HEK293 (cell line): ENCODE data around the gene FOXF2.

Source experiments
- EGR2 ChIP-seq: fragments of 450-650 bp; formaldehyde crosslinking; IDR thresholded peaks from 2 replicates; pipeline ENCODE4 v1.5.1; 2016; ENCODE audit warnings: low read depth, missing biosample characterization, missing genetic modification characterization
- IKZF3 ChIP-seq: fragments of 450-650 bp; IDR thresholded peaks from 2 replicates; pipeline ENCODE4 v1.5.0; 2018; ENCODE audit warnings: missing biosample characterization, mild to moderate bottlenecking, missing genetic modification characterization, moderate library complexity
- KLF8 ChIP-seq: fragments of 450-650 bp; formaldehyde crosslinking; IDR thresholded peaks from 2 replicates; pipeline ENCODE4 v1.5.1; 2016; ENCODE audit warnings: missing biosample characterization, missing genetic modification characterization
- SALL2 ChIP-seq: fragments of 450-650 bp; formaldehyde crosslinking; IDR thresholded peaks from 2 replicates; pipeline ENCODE4 v1.5.0; 2017; ENCODE audit warnings: missing biosample characterization, mild to moderate bottlenecking, missing genetic modification characterization, borderline replicate concordance
- SP7 ChIP-seq: fragments of 450-650 bp; formaldehyde crosslinking; IDR thresholded peaks from 2 replicates; pipeline ENCODE4 v1.5.1; 2016; ENCODE audit warnings: missing biosample characterization, missing genetic modification characterization
- ZBTB8A ChIP-seq: fragments of 450-650 bp; formaldehyde crosslinking; IDR thresholded peaks from 2 replicates; pipeline ENCODE4 v1.5.1; 2016; ENCODE audit warnings: missing biosample characterization, missing genetic modification characterization
- ZNF184 ChIP-seq: fragments of 450-650 bp; IDR thresholded peaks from 2 replicates; pipeline ENCODE4 v1.5.1; 2018; ENCODE audit warnings: missing biosample characterization, mild to moderate bottlenecking, missing genetic modification characterization
- ZNF211 ChIP-seq: fragments of 450-650 bp; formaldehyde crosslinking; IDR thresholded peaks from 2 replicates; pipeline ENCODE4 v1.5.1; 2016; ENCODE audit warnings: low read depth, missing biosample characterization, missing genetic modification characterization
- ZNF24 ChIP-seq: fragments of 450-650 bp; formaldehyde crosslinking; IDR thresholded peaks from 2 replicates; pipeline ENCODE4 v1.5.1; 2016; ENCODE audit warnings: missing biosample characterization, missing genetic modification characterization
- ZNF248 ChIP-seq: fragments of 450-650 bp; formaldehyde crosslinking; IDR thresholded peaks from 2 replicates; pipeline ENCODE4 v1.5.1; 2017; ENCODE audit warnings: missing biosample characterization, missing genetic modification characterization
- ZNF311 ChIP-seq: fragments of 450-650 bp; formaldehyde crosslinking; IDR thresholded peaks from 2 replicates; pipeline ENCODE4 v1.5.1; 2017; ENCODE audit warnings: missing biosample characterization, missing genetic modification characterization, borderline replicate concordance
- ZNF335 ChIP-seq: fragments of 450-650 bp; formaldehyde crosslinking; conservative IDR thresholded peaks from 2 replicates; pipeline ENCODE4 v1.5.1; 2016; ENCODE audit warnings: missing biosample characterization, missing genetic modification characterization
- ZNF48 ChIP-seq: fragments of 450-650 bp; formaldehyde crosslinking; IDR thresholded peaks from 2 replicates; pipeline ENCODE4 v1.5.1; 2016; ENCODE audit warnings: missing biosample characterization, missing genetic modification characterization
- ZNF529 ChIP-seq: fragments of 450-650 bp; formaldehyde crosslinking; IDR thresholded peaks from 2 replicates; pipeline ENCODE4 v1.5.1; 2017; ENCODE audit warnings: missing genetic modification characterization, missing biosample characterization; ENCODE audit not compliant: insufficient replicate concordance
- ZNF596 ChIP-seq: fragments of 450-650 bp; IDR thresholded peaks from 2 replicates; pipeline ENCODE4 v1.5.0; 2018; ENCODE audit warnings: missing biosample characterization, mild to moderate bottlenecking, missing genetic modification characterization, moderate library complexity
- ZNF707 ChIP-seq: fragments of 450-650 bp; formaldehyde crosslinking; IDR thresholded peaks from 2 replicates; pipeline ENCODE4 v1.5.1; 2016; ENCODE audit warnings: missing biosample characterization, missing genetic modification characterization
- ZNF768 ChIP-seq: fragments of 450-650 bp; formaldehyde crosslinking; IDR thresholded peaks from 2 replicates; pipeline ENCODE4 v1.5.1; 2018; ENCODE audit warnings: missing biosample characterization, mild to moderate bottlenecking, missing genetic modification characterization
- ZNF785 ChIP-seq: fragments of 450-650 bp; formaldehyde crosslinking; IDR thresholded peaks from 2 replicates; pipeline ENCODE4 v1.5.1; 2016; ENCODE audit warnings: missing biosample characterization, missing genetic modification characterization
- ZNF791 ChIP-seq: fragments of 450-650 bp; formaldehyde crosslinking; IDR thresholded peaks from 2 replicates; pipeline ENCODE4 v1.5.1; 2016; ENCODE audit warnings: missing biosample characterization, missing genetic modification characterization
- ZNF792 ChIP-seq: fragments of 450-650 bp; formaldehyde crosslinking; IDR thresholded peaks from 2 replicates; pipeline ENCODE4 v1.5.1; 2016; ENCODE audit warnings: missing biosample characterization, missing genetic modification characterization
- ZNF843 ChIP-seq: fragments of 450-650 bp; formaldehyde crosslinking; IDR thresholded peaks from 2 replicates; pipeline ENCODE4 v1.5.1; 2016; ENCODE audit warnings: missing biosample characterization, missing genetic modification characterization
- TF ChIP-seq, protein P1 (sequence below): fragments of 450-650 bp; formaldehyde crosslinking; IDR thresholded peaks from 2 replicates; pipeline ENCODE4 v1.5.1; 2016; ENCODE audit warnings: missing biosample characterization, missing genetic modification characterization
- TF ChIP-seq, protein P2 (sequence below): fragments of 450-650 bp; formaldehyde crosslinking; IDR thresholded peaks from 2 replicates; pipeline ENCODE4 v1.5.1; 2016; ENCODE audit warnings: missing biosample characterization, missing genetic modification characterization
- TF ChIP-seq, protein P3 (sequence below): fragments of 450-650 bp; formaldehyde crosslinking; IDR thresholded peaks from 2 replicates; pipeline ENCODE4 v1.5.1; 2016; ENCODE audit warnings: missing biosample characterization, missing genetic modification characterization
- TF ChIP-seq, protein P4 (sequence below): fragments of 450-650 bp; formaldehyde crosslinking; IDR thresholded peaks from 2 replicates; pipeline ENCODE4; 2016; ENCODE audit warnings: missing biosample characterization, missing genetic modification characterization
- TF ChIP-seq, protein P5 (sequence below): fragments of 450-650 bp; formaldehyde crosslinking; IDR thresholded peaks from 2 replicates; pipeline ENCODE4 v1.5.1; 2016; ENCODE audit warnings: missing biosample characterization, missing genetic modification characterization
- TF ChIP-seq, protein P6 (sequence below): fragments of 450-650 bp; formaldehyde crosslinking; IDR thresholded peaks from 2 replicates; pipeline ENCODE4 v1.5.1; 2016; ENCODE audit warnings: missing biosample characterization, missing genetic modification characterization
- TF ChIP-seq, protein P7 (sequence below): fragments of 450-650 bp; formaldehyde crosslinking; IDR thresholded peaks from 2 replicates; pipeline ENCODE4 v1.5.1; 2017; ENCODE audit warnings: missing biosample characterization, missing genetic modification characterization

The FOXF2 gene

DNA sequence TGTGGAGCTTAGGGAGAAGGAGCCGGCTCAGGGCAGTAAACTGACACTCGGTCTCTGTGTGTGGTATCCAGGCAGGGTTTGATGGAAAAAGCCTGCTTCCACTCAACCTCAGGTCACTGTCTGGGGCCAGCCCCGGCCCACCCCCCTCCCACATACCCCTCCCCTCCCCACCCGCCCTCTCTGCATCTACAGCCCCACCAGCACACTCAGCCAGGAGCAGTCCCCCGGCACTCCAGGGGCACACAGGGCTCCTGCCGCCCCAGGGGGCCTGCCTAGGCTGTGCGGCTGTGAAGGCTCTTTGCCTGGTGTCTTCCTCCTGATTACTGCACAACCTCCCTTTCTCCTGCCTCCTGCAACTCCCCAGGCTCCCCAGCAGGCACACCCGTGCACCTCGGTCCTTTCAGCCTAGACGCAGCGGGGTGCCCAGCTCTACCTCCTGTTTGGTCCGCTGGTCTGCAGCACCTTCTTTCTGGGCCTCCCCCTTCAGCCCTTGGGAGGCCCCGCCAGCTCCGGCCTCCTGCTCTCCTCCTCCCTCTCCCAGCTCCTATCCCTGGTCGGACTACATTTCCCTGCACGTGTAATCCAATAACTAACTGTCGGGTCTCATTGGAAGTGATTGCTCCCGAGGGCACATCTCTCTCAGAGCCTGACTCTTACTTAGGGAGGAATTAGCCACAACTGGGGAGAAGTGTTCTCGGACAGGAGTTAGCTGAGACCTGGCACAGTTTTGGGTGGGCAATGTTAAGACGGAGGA lies 1.3 kb upstream of the FOXF2 start (continued):
- TF ChIP-seq, protein P1, sequence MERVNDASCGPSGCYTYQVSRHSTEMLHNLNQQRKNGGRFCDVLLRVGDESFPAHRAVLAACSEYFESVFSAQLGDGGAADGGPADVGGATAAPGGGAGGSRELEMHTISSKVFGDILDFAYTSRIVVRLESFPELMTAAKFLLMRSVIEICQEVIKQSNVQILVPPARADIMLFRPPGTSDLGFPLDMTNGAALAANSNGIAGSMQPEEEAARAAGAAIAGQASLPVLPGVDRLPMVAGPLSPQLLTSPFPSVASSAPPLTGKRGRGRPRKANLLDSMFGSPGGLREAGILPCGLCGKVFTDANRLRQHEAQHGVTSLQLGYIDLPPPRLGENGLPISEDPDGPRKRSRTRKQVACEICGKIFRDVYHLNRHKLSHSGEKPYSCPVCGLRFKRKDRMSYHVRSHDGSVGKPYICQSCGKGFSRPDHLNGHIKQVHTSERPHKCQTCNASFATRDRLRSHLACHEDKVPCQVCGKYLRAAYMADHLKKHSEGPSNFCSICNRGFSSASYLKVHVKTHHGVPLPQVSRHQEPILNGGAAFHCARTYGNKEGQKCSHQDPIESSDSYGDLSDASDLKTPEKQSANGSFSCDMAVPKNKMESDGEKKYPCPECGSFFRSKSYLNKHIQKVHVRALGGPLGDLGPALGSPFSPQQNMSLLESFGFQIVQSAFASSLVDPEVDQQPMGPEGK (tag by site-specific recombination), result peak; percentile 94
- TF ChIP-seq SALL2 (tag by site-specific recombination), result no peak
- TF ChIP-seq, protein P2, sequence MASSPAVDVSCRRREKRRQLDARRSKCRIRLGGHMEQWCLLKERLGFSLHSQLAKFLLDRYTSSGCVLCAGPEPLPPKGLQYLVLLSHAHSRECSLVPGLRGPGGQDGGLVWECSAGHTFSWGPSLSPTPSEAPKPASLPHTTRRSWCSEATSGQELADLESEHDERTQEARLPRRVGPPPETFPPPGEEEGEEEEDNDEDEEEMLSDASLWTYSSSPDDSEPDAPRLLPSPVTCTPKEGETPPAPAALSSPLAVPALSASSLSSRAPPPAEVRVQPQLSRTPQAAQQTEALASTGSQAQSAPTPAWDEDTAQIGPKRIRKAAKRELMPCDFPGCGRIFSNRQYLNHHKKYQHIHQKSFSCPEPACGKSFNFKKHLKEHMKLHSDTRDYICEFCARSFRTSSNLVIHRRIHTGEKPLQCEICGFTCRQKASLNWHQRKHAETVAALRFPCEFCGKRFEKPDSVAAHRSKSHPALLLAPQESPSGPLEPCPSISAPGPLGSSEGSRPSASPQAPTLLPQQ, result peak; percentile 43
- TF ChIP-seq, protein P3, sequence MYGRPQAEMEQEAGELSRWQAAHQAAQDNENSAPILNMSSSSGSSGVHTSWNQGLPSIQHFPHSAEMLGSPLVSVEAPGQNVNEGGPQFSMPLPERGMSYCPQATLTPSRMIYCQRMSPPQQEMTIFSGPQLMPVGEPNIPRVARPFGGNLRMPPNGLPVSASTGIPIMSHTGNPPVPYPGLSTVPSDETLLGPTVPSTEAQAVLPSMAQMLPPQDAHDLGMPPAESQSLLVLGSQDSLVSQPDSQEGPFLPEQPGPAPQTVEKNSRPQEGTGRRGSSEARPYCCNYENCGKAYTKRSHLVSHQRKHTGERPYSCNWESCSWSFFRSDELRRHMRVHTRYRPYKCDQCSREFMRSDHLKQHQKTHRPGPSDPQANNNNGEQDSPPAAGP (tag by site-specific recombination), result peak; percentile 35; the same call in 1 of the 2 replicates
- TF ChIP-seq, protein P4, sequence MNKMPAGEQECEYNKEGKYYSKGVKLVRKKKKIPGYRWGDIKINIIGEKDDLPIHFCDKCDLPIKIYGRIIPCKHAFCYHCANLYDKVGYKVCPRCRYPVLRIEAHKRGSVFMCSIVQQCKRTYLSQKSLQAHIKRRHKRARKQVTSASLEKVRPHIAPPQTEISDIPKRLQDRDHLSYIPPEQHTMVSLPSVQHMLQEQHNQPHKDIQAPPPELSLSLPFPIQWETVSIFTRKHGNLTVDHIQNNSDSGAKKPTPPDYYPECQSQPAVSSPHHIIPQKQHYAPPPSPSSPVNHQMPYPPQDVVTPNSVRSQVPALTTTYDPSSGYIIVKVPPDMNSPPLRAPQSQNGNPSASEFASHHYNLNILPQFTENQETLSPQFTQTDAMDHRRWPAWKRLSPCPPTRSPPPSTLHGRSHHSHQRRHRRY (tag by site-specific recombination), result no peak
- TF ChIP-seq ZNF707 (tag by site-specific recombination), result no peak
- TF ChIP-seq ZNF529 (tag by site-specific recombination), result no peak
- no peak for TF ChIP-seq ZNF843
- TF ChIP-seq IKZF3 (tag by site-specific recombination), result peak; percentile 57
- no peak for TF ChIP-seq ZNF791
- no peak for TF ChIP-seq ZNF785 (tag by site-specific recombination)
- TF ChIP-seq EGR2 (tag by site-specific recombination), result no peak
- TF ChIP-seq SP7 (tag by site-specific recombination), result peak; percentile 75
- no peak for TF ChIP-seq ZNF211 (tag by site-specific recombination)
- no peak for TF ChIP-seq ZNF184 (tag by site-specific recombination)
- TF ChIP-seq ZNF596, result no peak
- TF ChIP-seq KLF8, result peak; percentile 25; the same call in 1 of the 2 replicates
- TF ChIP-seq, protein P5, sequence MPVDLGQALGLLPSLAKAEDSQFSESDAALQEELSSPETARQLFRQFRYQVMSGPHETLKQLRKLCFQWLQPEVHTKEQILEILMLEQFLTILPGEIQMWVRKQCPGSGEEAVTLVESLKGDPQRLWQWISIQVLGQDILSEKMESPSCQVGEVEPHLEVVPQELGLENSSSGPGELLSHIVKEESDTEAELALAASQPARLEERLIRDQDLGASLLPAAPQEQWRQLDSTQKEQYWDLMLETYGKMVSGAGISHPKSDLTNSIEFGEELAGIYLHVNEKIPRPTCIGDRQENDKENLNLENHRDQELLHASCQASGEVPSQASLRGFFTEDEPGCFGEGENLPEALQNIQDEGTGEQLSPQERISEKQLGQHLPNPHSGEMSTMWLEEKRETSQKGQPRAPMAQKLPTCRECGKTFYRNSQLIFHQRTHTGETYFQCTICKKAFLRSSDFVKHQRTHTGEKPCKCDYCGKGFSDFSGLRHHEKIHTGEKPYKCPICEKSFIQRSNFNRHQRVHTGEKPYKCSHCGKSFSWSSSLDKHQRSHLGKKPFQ (tag by site-specific recombination), result no peak
- TF ChIP-seq ZBTB8A (tag by site-specific recombination), result peak; percentile 94
- no peak for TF ChIP-seq ZNF792
- TF ChIP-seq ZNF335, result peak; percentile 62
- TF ChIP-seq ZNF311 (tag by site-specific recombination), result no peak
- TF ChIP-seq ZNF48 (tag by site-specific recombination), result no peak
- TF ChIP-seq ZNF24, result no peak
- TF ChIP-seq, protein P6, sequence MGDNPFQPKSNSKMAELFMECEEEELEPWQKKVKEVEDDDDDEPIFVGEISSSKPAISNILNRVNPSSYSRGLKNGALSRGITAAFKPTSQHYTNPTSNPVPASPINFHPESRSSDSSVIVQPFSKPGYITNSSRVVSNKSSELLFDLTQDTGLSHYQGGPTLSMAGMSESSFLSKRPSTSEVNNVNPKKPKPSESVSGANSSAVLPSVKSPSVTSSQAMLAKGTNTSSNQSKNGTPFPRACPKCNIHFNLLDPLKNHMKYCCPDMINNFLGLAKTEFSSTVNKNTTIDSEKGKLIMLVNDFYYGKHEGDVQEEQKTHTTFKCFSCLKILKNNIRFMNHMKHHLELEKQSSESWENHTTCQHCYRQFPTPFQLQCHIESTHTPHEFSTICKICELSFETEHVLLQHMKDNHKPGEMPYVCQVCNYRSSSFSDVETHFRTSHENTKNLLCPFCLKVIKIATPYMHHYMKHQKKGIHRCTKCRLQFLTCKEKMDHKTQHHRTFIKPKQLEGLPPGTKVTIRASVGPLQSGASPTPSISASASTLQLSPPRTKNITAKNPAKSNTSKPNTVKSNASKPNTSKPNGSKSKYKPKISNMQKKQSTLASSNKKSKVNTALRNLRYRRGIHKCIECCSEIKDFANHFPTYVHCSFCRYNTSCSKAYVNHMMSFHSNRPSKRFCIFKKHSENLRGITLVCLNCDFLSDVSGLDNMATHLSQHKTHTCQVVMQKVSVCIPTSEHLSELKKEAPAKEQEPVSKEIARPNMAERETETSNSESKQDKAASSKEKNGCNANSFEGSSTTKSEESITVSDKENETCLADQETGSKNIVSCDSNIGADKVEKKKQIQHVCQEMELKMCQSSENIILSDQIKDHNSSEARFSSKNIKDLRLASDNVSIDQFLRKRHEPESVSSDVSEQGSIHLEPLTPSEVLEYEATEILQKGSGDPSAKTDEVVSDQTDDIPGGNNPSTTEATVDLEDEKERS (tag by site-specific recombination), result no peak
- TF ChIP-seq ZNF768 (tag by site-specific recombination), result 0 out of 2 replicates have a peak, but pooled peaks have one; percentile 6
- no peak for TF ChIP-seq ZNF248
- TF ChIP-seq, protein P7, sequence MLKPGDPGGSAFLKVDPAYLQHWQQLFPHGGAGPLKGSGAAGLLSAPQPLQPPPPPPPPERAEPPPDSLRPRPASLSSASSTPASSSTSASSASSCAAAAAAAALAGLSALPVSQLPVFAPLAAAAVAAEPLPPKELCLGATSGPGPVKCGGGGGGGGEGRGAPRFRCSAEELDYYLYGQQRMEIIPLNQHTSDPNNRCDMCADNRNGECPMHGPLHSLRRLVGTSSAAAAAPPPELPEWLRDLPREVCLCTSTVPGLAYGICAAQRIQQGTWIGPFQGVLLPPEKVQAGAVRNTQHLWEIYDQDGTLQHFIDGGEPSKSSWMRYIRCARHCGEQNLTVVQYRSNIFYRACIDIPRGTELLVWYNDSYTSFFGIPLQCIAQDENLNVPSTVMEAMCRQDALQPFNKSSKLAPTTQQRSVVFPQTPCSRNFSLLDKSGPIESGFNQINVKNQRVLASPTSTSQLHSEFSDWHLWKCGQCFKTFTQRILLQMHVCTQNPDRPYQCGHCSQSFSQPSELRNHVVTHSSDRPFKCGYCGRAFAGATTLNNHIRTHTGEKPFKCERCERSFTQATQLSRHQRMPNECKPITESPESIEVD (tag by site-specific recombination), result no peak
